ENCODE data around the gene TCF15.

DNA sequence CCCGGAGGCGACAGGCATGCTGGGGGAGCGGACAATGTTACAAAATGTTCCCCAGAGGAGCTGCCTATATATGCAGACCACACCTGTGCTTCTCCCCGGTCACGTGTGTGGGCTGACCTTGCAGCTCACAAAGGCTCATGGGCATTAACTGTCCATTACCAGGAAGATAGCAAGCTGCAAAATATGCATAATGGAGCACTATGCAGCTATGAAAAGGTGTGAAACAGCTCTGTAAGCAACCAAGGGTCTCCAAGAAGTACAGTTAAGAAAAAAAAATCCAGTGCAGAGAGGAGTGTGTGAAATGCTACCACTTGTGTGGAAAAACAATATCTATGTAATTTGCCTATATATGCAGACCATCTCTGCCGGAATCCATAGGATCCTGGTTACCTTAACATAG is 9.4 kb downstream of the TCF15 start:
- TF ChIP-seq, protein P1, sequence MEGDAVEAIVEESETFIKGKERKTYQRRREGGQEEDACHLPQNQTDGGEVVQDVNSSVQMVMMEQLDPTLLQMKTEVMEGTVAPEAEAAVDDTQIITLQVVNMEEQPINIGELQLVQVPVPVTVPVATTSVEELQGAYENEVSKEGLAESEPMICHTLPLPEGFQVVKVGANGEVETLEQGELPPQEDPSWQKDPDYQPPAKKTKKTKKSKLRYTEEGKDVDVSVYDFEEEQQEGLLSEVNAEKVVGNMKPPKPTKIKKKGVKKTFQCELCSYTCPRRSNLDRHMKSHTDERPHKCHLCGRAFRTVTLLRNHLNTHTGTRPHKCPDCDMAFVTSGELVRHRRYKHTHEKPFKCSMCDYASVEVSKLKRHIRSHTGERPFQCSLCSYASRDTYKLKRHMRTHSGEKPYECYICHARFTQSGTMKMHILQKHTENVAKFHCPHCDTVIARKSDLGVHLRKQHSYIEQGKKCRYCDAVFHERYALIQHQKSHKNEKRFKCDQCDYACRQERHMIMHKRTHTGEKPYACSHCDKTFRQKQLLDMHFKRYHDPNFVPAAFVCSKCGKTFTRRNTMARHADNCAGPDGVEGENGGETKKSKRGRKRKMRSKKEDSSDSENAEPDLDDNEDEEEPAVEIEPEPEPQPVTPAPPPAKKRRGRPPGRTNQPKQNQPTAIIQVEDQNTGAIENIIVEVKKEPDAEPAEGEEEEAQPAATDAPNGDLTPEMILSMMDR (IDR thresholded peaks at IDR 0.05): no peak
- TF ChIP-seq POLR2A (IDR thresholded peaks at IDR 0.05; ENCODE audit: low read length) (no peak), CEBPB (IDR thresholded peaks at IDR 0.05) (no peak), RCOR1 (IDR thresholded peaks at IDR 0.05; ENCODE audit: low read depth, low read length) (no peak), HOXA7 (CRISPR knock-in tag; IDR thresholded peaks at IDR 0.05) (no peak), EP300 (IDR thresholded peaks at IDR 0.05) (no peak), MYC (IDR thresholded peaks at IDR 0.05; ENCODE audit: borderline replicate concordance, low read length) (no peak), RNF2 (IDR thresholded peaks at IDR 0.05; ENCODE audit: borderline replicate concordance, low read depth) (no peak), RAD21 (conservative IDR thresholded peaks at IDR 0.05 in 1 of 2, IDR thresholded peaks at IDR 0.05 in 1 of 2) (no peak)
